Activated B cell treated with CpG ODN at 0.5 μM for 24 hours (primary cell): ENCODE data around the gene CDK5R2. TPM values are rescaled to one million over a fixed set of nuclear protein-coding genes. Genes with fewer than 3 reads are reported as not detected.

ENCODE experiments used
- ATAC-seq: fragments of 200-7000 bp; cut with Tn5 transposase; one replicate; pipeline ENCODE4 v1.10.0; 2021; ENCODE audit warnings: low read depth, mild to moderate bottlenecking, moderate library complexity
- CTCF ChIA-PET: fragments of 350-600 bp; sonication (Branson Sonifier 250); formaldehyde crosslinking; loops from one replicate; lab custom pipeline; 2021; ENCODE audit warnings: antibody characterized with exemption; lab: Charles Lee
- POLR2A ChIA-PET: fragments of 350-600 bp; sonication (Branson Sonifier 250); formaldehyde crosslinking; loops from one replicate; lab custom pipeline; 2021; ENCODE audit warnings: antibody characterized with exemption; lab: Charles Lee
- DNase-seq: peaks from one replicate; pipeline ENCODE4 v3.0.0; 2022
- H3K27ac Mint-ChIP-seq: one replicate; pipeline ENCODE4 v1.8.0; 2020; ENCODE audit warnings: mixed read lengths
- H3K27me3 Mint-ChIP-seq: one replicate; pipeline ENCODE4 v1.8.0; 2021; ENCODE audit warnings: mixed read lengths
- H3K36me3 Mint-ChIP-seq: one replicate; pipeline ENCODE4 v1.8.0; 2021; ENCODE audit warnings: low read depth, mixed read lengths
- H3K4me1 Mint-ChIP-seq: one replicate; pipeline ENCODE4 v1.8.0; 2021; ENCODE audit warnings: mixed read lengths
- H3K4me3 Mint-ChIP-seq: one replicate; pipeline ENCODE4 v1.8.0; 2020; ENCODE audit warnings: mild to moderate bottlenecking, mixed read lengths
- H3K9me3 Mint-ChIP-seq: one replicate; pipeline ENCODE4 v1.8.0; 2020; ENCODE audit warnings: mixed read lengths
- intact Hi-C: fragments of 100-400 bp; cut with micrococcal nuclease; formaldehyde crosslinking; loops from one replicate; pipeline ENCODE4 v1.15.1; 2024
- total RNA-seq: library from RNA; stranded (reverse); gene quantifications from 2 replicates; pipeline ENCODE4 v1.2.3, GENCODE V29; 2022
- TF ChIP-seq, protein P1 (sequence below): fragments of 200-600 bp; IDR thresholded peaks from one replicate; pipeline ENCODE4 v1.8.0; 2022; ENCODE audit warnings: antibody characterized with exemption, mild to moderate bottlenecking

CDK5R2 gene
- total RNA-seq, 1 donor from 2014 or later = not detected

DNA sequence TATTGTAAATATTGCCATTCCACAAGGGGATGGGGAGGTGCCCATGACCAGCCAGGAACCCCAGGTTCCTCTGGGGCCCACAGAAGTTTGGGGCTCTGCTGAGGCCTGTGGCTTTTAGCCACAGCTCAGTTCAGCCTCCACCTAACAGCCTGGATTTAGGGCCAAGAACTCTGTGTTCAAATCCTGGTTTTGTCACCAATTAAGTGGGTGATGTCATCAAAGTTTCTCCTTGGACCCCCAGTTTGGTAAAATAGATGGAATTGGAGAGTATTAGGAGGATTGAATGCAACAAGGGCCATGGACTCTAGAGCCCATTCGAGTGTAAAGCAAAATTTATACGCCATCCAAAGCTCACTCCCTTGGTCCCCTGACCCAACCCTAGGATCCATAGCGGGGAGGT is 28.7 kb downstream of the CDK5R2 start:
- Mint-ChIP-seq H3K27me3 (peaks cover 75% of the 10 kb centered on the region), H3K27ac (no peak overlapping the region), H3K4me1 (peaks cover 10% of the 10 kb centered on the region), H3K4me3 (no peak overlapping the region), H3K9me3 (no peaks in the 10 kb centered on the region), H3K36me3 (no peaks in the 10 kb centered on the region)
- ATAC-seq (no peak), DNase-seq (no peak)
- ChIA-PET POLR2A (no interaction called here), CTCF (interaction anchor here (0.9 kb wide), 1 partner anchor 8 kb away, joined by 3 read pairs; no protein-coding TSS in a partner anchor)
- intact Hi-C loops = no loop called here
- TF ChIP-seq, protein P1, sequence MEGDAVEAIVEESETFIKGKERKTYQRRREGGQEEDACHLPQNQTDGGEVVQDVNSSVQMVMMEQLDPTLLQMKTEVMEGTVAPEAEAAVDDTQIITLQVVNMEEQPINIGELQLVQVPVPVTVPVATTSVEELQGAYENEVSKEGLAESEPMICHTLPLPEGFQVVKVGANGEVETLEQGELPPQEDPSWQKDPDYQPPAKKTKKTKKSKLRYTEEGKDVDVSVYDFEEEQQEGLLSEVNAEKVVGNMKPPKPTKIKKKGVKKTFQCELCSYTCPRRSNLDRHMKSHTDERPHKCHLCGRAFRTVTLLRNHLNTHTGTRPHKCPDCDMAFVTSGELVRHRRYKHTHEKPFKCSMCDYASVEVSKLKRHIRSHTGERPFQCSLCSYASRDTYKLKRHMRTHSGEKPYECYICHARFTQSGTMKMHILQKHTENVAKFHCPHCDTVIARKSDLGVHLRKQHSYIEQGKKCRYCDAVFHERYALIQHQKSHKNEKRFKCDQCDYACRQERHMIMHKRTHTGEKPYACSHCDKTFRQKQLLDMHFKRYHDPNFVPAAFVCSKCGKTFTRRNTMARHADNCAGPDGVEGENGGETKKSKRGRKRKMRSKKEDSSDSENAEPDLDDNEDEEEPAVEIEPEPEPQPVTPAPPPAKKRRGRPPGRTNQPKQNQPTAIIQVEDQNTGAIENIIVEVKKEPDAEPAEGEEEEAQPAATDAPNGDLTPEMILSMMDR = no peak

DNA sequence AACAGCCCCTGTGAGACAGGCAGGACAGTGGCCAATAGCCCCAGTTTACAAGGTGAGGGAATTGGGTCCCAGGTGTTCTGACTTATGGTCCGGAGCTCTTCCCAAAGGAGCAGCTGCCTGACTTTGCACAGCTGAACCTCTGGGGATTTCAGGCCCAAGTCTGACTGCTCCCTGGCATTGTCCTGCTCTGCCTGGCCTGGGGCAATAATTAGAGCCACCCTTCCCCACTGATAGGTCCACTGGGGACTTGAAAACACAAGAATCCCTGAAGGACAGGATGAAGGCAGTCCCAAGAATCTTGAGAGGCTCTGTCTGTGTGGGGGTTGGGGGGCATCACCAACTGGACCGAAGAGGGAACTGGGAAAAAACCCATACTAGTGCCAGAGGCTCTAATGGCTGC is 29.2 kb downstream of the CDK5R2 start:
- ChIA-PET CTCF (interaction anchor here (0.9 kb wide), 1 partner anchor 8 kb away, joined by 3 read pairs; no protein-coding TSS in a partner anchor), POLR2A (no interaction called here)
- H3K27me3 Mint-ChIP-seq = peaks cover 70% of the 10 kb centered on the region
- no peak for ATAC-seq
- H3K27ac Mint-ChIP-seq = no peak overlapping the region
- no peaks in the 10 kb centered on the region for H3K9me3 Mint-ChIP-seq
- DNase-seq = no peak
- peaks cover 11% of the 10 kb centered on the region for H3K4me1 Mint-ChIP-seq
- H3K4me3 Mint-ChIP-seq = no peak overlapping the region
- TF ChIP-seq, protein P1 = no peak
- intact Hi-C loops = no loop called here
- H3K36me3 Mint-ChIP-seq = no peaks in the 10 kb centered on the region

DNA sequence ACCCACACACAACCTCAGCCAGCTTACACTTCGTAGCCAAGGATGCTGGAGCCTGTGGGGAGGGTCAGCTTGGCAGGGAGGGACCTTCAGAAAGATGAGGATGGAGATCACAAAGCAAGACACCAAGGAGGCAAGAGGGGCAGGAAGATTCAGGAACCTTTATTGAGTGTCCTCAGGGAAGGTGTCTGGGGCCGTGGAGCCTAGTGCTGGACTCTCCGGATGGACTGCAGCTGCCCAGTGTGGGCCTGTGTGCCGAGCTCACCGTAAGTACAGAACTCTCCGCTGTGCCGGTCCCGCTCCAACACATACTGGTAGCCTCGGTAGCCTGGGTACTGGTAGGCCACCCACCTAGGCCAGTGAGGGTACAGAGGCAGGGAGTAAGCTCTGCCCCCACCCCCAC is 30.6 kb downstream of the CDK5R2 start:
- POLR2A ChIA-PET = no interaction called here
- Mint-ChIP-seq H3K27ac (no peak overlapping the region), H3K4me1 (peaks cover 12% of the 10 kb centered on the region), H3K27me3 (peaks cover 74% of the 10 kb centered on the region), H3K36me3 (no peaks in the 10 kb centered on the region), H3K9me3 (no peaks in the 10 kb centered on the region), H3K4me3 (no peak overlapping the region)
- intact Hi-C loops = no loop called here
- CTCF ChIA-PET = interaction anchor here (1.1 to 2.4 kb wide), 2 partner anchors 9 to 30 kb away, joined by 3 to 10 read pairs; no protein-coding TSS in a partner anchor
- TF ChIP-seq, protein P1 = no peak
- ATAC-seq = no peak
- DNase-seq = no peak

DNA sequence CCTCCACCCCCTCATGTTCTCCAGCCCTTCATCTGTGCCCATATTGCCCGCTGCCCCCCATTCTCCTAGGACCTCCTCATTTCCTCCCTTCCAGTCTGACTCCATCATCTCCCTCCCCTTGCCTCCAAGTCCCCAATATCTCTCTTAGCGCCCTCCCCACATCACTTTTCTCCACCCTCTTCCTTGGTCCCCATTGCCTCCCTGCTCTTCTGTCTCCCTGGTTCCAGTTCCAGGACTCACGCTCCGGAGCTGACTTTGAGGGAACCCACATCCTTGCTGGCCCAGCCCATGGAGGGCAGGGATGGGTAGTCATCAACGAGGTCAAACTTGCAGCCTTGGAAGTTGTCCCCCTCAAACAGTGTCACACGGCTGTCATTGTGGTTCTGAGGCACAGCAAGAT is 31.1 kb downstream of the CDK5R2 start:
- no peaks in the 10 kb centered on the region for H3K9me3 Mint-ChIP-seq
- H3K27me3 Mint-ChIP-seq = peaks cover 76% of the 10 kb centered on the region
- TF ChIP-seq, protein P1 = no peak
- DNase-seq = no peak
- H3K36me3 Mint-ChIP-seq = no peaks in the 10 kb centered on the region
- ATAC-seq = no peak
- CTCF ChIA-PET = interaction anchor here (2.4 kb wide), 1 partner anchor 10 kb away, joined by 10 read pairs; no protein-coding TSS in a partner anchor
- no peak overlapping the region for H3K4me3 Mint-ChIP-seq
- POLR2A ChIA-PET = no interaction called here
- H3K4me1 Mint-ChIP-seq = peaks cover 14% of the 10 kb centered on the region
- intact Hi-C loops = no loop called here
- H3K27ac Mint-ChIP-seq = no peak overlapping the region

DNA sequence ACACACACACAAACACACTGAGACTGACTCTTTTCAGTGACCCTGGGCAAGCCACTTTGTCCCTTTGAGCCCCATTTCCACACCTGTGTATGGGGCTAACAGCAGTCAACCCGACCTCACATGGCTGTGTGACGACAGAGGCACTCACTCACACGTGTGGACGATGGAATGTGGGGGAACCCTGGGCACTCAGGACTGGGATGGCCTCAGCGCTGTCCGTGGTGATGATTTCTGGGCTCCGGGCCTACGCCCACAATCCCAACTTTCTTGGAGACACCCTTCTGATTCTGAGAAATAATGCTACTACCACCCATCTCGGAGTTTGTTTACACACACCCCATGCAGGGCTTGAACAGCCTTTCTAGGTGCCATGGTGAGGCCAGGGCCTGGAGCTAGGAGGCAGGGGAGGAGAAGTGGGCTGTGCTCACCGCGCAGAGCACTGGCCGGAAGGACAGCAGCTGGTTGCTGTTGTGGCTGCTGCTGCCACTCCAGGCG is 32.3 kb downstream of the CDK5R2 start:
- ATAC-seq = no peak

More for the DNA sequence above, 32.3 kb downstream of the CDK5R2 start:
- POLR2A ChIA-PET = no interaction called here
- intact Hi-C loops = no loop called here
- Mint-ChIP-seq H3K9me3 (no peaks in the 10 kb centered on the region), H3K4me1 (peaks cover 16% of the 10 kb centered on the region), H3K4me3 (no peak overlapping the region), H3K36me3 (no peaks in the 10 kb centered on the region), H3K27ac (no peak overlapping the region), H3K27me3 (peaks cover 76% of the 10 kb centered on the region)
- CTCF ChIA-PET = no interaction called here
- TF ChIP-seq, protein P1 = no peak
- no peak for DNase-seq
